Measurements from ENCODE around the gene EHHADH. TPM values are rescaled to one million over a fixed set of nuclear protein-coding genes. Genes with fewer than 3 reads are reported as not detected.
A peak's percentile ranks its signal among the peaks of the same experiment; 100 is the strongest.
"Not testable (repeated sequence)": the region's sequence is repeated elsewhere in the genome, so short reads cannot be mapped to it uniquely, and the experiment has no call there.

Gene EHHADH
- 10 to 100 TPM; 12.3 to 26.0 (median 17.5) TPM for total RNA-seq
- 1 to 10 TPM; 5.1 to 5.9 TPM for polyA plus RNA-seq
- long read RNA-seq, donor 1, transcript EHHADH-201 (7 exons, 3,850 nt): major isoform, 5 of 15 reads
- long read RNA-seq, donor 1, partial matches to known transcripts: 5 of 15 reads
- long read RNA-seq, donor 1, other reads (novel, unspliced or antisense): 5 of 15 reads
- long read RNA-seq, donor 2, transcript EHHADH-201 (7 exons, 3,850 nt): major isoform, 25 of 31 reads
- long read RNA-seq, donor 2, partial matches to known transcripts: 2 of 31 reads
- long read RNA-seq, donor 2, other reads (novel, unspliced or antisense): 4 of 31 reads
- long read RNA-seq, donor 3, transcript EHHADH-201 (7 exons, 3,850 nt): major isoform, 6 of 9 reads
- long read RNA-seq, donor 3, partial matches to known transcripts: 1 of 9 reads
- long read RNA-seq, donor 3, other reads (novel, unspliced or antisense): 2 of 9 reads

DNA sequence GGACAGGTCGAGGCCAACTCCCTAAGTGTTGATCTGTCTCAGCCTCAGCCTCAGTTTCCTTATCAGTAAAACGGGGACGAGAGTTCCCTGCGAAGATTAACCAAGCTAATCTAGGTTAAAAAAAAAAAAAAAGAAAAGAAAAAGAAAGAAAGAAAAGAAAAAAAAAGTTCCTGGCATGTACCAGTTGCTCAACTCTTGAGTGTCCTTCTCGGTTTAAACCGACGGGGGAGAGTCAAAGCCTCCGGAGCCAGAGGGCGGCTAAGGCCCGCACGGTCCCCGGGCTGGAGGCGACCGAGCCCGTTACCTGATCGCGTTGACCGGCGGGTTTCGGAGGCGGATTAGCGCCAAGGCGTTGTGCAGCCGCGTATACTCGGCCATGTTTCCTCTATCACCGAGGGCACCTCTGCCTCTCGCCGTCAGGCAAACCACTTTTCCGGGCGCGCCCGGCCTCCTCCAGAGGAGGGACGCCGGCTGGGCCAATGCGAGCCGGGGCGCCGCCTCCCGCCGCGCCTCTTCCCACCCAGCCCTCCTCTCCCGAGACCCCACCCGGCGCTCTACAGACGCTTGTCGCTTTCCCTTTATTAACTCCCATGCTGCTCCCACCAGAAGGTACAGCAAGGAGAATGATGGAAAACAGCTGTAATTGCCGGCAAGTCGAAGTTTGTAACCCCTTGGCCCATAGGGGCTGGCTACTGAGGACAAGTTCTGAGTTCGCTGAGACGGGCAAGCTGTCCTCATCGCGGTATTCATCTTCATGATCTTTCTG, at the start of gene EHHADH:
TSS of gene EHHADH (minus strand) at position 405 of the 766 bp plus-strand sequence. CDS start at position 378, 27 bp downstream.
- peak within 1 kb of the TSS; percentile 48 to 89 (median 70) for H3K4me3 ChIP-seq
- peak; percentile 98 to 100 (median 100) for ATAC-seq
- 3% methylated on average over 43 to 53 of the region's 53 CpGs for WGBS, 4 donors
- H3K27ac ChIP-seq: peak within 1 kb of the TSS; percentile 16 to 87 (median 72)
- TF ChIP-seq POLR2A (IDR thresholded peaks at IDR 0.05) (peak in 1 of 2 donors; percentile 56), CTCF (IDR thresholded peaks at IDR 0.05) (peak in 1 of 12 donors; percentile 18)
- peaks cover 0 to 6% (median 0%) of the 10 kb centered on the region in 12 donors for H3K4me1 ChIP-seq
- intact Hi-C loops (cut with DNase I): no loop called here
- H3K9me3 ChIP-seq: peaks cover 0 to 10% (median 0%) of the 10 kb centered on the region in 12 donors
- no peaks in the 10 kb centered on the region for H3K36me3 ChIP-seq
- DNase-seq: peak; percentile 79 to 90 (median 88)
- H3K27me3 ChIP-seq: no peaks in the 10 kb centered on the region

GRCh38 chr3:185299918-185300426, 46.1 kb upstream of the EHHADH start:
- Histone ChIP-seq H3K4me1 (peaks cover 0 to 13% (median 0%) of the 10 kb centered on the region in 12 donors), H3K27ac (peak overlapping the region in 1 of 12 donors; percentile 27)
- H3K27me3 ChIP-seq; H3K36me3 ChIP-seq; H3K9me3 ChIP-seq; H3K4me3 ChIP-seq; DNase-seq; ATAC-seq; intact Hi-C loops (cut with DNase I): not testable (repeated sequence)
- 90 to 94% (median 91%) methylated on average over 10 of the region's 10 CpGs for WGBS, 4 donors

GRCh38 chr3:185297867-185298266, 44.0 kb upstream of the EHHADH start:
- Histone ChIP-seq H3K4me1 (peaks cover 0 to 13% (median 0%) of the 10 kb centered on the region in 12 donors), H3K4me3 (no peak overlapping the region), H3K9me3 (no peaks in the 10 kb centered on the region), H3K27me3 (no peaks in the 10 kb centered on the region), H3K36me3 (peaks cover 0 to 11% (median 0%) of the 10 kb centered on the region in 9 donors), H3K27ac (no peak overlapping the region)
- 85 to 90% (median 88%) methylated on average over 3 of the region's 3 CpGs for WGBS, 4 donors
- ATAC-seq (no peak), DNase-seq (no peak)
- TF ChIP-seq POLR2A (IDR thresholded peaks at IDR 0.05): no peak
- no peak for TF ChIP-seq CTCF (IDR thresholded peaks at IDR 0.05)
- intact Hi-C loops (cut with DNase I): no loop called here

- intact Hi-C loops (cut with DNase I): no loop called here
- Histone ChIP-seq H3K4me1 (no peaks in the 10 kb centered on the region), H3K27ac (no peak overlapping the region), H3K27me3 (no peaks in the 10 kb centered on the region), H3K36me3 (peaks cover 0 to 22% (median 10%) of the 10 kb centered on the region in 9 donors), H3K4me3 (no peak overlapping the region), H3K9me3 (no peaks in the 10 kb centered on the region)
- TF ChIP-seq POLR2A (IDR thresholded peaks at IDR 0.05): no peak
- no peak for TF ChIP-seq CTCF (IDR thresholded peaks at IDR 0.05)
- no peak for ATAC-seq
- DNase-seq: no peak
- 97 to 98% (median 98%) methylated on average over 7 of the region's 7 CpGs for WGBS, 4 donors
These were observed 38.4 kb upstream of the EHHADH start for GRCh38 chr3:185292238-185292637.

Data from heart left ventricle (tissue), 16 donors.